ENCODE results near the gene MYO9A.

MYO9A gene

GRCh38 chr15:72044956-72045355 lies 73.0 kb downstream of the MYO9A start:
- no peak overlapping the region for H3K4me3 ChIP-seq (ENCODE audit: low read depth, low read length)
- DNase-seq (ENCODE audit: low read depth), result no peak
- TF ChIP-seq, protein P1, sequence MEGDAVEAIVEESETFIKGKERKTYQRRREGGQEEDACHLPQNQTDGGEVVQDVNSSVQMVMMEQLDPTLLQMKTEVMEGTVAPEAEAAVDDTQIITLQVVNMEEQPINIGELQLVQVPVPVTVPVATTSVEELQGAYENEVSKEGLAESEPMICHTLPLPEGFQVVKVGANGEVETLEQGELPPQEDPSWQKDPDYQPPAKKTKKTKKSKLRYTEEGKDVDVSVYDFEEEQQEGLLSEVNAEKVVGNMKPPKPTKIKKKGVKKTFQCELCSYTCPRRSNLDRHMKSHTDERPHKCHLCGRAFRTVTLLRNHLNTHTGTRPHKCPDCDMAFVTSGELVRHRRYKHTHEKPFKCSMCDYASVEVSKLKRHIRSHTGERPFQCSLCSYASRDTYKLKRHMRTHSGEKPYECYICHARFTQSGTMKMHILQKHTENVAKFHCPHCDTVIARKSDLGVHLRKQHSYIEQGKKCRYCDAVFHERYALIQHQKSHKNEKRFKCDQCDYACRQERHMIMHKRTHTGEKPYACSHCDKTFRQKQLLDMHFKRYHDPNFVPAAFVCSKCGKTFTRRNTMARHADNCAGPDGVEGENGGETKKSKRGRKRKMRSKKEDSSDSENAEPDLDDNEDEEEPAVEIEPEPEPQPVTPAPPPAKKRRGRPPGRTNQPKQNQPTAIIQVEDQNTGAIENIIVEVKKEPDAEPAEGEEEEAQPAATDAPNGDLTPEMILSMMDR (IDR thresholded peaks at IDR 0.05; ENCODE audit: control insufficient read depth, extremely low read depth, insufficient read depth), result no peak

- no peak for DNase-seq (ENCODE audit: low read depth)
- no peak overlapping the region for H3K4me3 ChIP-seq (ENCODE audit: low read depth, low read length)
- TF ChIP-seq, protein P1 (IDR thresholded peaks at IDR 0.05; ENCODE audit: control insufficient read depth, extremely low read depth, insufficient read depth), result 0 out of 2 replicates have a peak, but pooled peaks have one; percentile 20
Observed at GRCh38 chr15:72042865-72043264, 75.1 kb downstream of the MYO9A start.

DNA sequence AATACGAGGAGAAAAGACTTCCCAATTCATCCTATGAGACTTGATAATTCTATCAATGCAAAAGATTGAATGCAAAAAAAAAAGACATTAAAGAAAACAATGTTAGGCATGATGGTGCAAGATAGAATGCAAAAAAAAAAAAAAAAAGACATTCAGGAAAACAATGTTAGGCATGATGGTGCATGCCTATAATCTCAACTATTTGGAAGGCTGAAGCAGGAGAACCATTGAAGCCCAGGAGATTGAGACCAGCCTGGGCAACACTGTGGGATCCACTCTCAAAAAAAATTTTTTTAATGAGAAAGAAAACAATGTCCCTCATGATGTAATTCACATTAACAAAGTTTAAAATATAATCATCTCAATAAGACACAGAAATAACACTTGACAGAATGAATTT lies 75.9 kb downstream of the MYO9A start:
- TF ChIP-seq, protein P1 (IDR thresholded peaks at IDR 0.05; ENCODE audit: control insufficient read depth, extremely low read depth, insufficient read depth), result no peak
- DNase-seq (ENCODE audit: low read depth), result no peak
- H3K4me3 ChIP-seq (ENCODE audit: low read depth, low read length), result no peak overlapping the region

DNA sequence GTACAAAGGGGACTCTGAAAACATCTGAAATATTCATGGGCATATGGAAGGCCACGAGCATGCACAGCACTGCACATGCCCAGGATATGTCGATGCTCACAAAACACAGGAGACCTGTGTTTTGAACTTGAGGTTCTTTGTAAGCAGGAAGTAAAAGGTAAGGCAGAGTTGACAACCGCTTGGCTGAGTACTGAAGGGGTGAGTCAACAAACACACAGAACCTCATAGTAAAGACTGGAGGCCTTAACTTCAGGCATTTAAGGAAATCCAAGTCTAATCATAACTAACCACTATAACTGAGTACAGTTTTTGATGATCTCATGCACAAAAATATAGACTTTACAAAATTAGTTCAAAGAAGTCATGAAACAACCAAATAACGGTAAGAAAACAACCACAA lies 80.6 kb downstream of the MYO9A start:
- DNase-seq (ENCODE audit: low read depth), result no peak
- TF ChIP-seq, protein P1 (IDR thresholded peaks at IDR 0.05; ENCODE audit: control insufficient read depth, extremely low read depth, insufficient read depth), result no peak
- H3K4me3 ChIP-seq (ENCODE audit: low read depth, low read length), result no peak overlapping the region

DNA sequence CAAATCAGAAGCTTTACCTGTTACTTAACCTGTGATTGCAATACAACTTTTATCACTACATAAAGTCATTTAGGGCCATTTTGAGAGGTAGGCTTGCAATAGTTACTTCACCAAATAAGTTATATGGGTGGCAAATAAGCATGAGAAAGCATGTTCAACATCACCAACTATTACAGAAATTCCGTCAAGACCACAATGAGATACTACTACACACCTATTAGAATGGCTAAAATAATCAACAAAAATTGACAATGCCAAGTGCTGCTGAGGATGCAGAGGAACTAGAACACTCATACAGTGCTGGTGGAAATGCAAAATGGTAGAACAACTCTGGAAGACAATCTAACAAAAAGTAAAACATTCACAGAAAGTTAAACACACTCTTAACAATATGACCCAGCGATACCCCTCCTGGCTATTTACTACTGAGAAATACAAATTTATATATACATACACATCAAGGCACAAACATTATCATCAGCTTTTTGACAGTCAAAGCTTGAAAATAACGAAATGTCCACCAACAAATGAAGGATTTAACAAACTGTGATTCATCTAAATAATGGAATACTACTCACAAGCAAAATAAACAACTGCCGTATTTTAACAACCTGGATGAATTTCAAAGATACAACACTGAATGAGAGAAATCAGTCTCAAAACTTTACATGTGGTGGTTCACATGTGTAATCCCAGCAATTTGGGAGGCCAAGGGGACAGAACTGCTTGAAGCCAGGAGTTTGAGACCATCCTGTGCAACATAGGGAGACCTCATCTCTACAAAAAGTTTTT lies 82.9 kb downstream of the MYO9A start:
- DNase-seq (ENCODE audit: low read depth), result no peak
- TF ChIP-seq, protein P1 (IDR thresholded peaks at IDR 0.05; ENCODE audit: control insufficient read depth, extremely low read depth, insufficient read depth), result no peak
- no peak overlapping the region for H3K4me3 ChIP-seq (ENCODE audit: low read depth, low read length)

GRCh38 chr15:72034351-72034750 lies 83.6 kb downstream of the MYO9A start:
- no peak overlapping the region for H3K4me3 ChIP-seq (ENCODE audit: low read depth, low read length)
- DNase-seq (ENCODE audit: low read depth), result no peak
- TF ChIP-seq, protein P1 (IDR thresholded peaks at IDR 0.05; ENCODE audit: control insufficient read depth, extremely low read depth, insufficient read depth), result no peak

- no peak for DNase-seq (ENCODE audit: low read depth)
- H3K4me3 ChIP-seq (ENCODE audit: low read depth, low read length), result no peak overlapping the region
- TF ChIP-seq, protein P1 (IDR thresholded peaks at IDR 0.05; ENCODE audit: control insufficient read depth, extremely low read depth, insufficient read depth), result no peak
Observed at GRCh38 chr15:72033711-72034110, 84.2 kb downstream of the MYO9A start.
